GM12874 (cell line): ENCODE results near the gene SLC47A2.

ENCODE experiments used
- TF ChIP-seq, protein P1 (sequence below): IDR thresholded peaks from 2 replicates; pipeline ENCODE4 v1.5.1; 2011; ENCODE audit warnings: low read depth, mild to moderate bottlenecking, control low read depth, low read length, moderate library complexity; ENCODE audit not compliant: insufficient read depth

Gene SLC47A2

DNA sequence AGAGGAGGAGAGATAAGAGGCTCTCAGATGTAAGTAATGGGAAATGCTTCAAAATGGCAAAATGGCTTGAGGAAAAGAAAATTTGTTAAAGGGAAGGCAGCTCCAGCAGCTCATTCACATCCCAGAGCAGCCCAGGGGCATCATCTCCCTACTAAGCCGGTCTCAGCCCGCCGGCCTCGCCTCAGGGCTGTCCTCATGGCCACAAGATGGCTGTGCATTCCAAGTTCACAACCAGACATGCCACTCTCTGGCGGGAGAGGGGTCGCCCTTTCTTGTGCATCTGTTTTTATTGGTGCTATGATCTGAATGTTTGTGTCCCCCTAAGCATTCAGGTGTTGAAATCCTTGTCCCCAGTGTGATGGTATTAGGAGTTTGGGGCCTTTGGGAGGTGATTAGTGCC lies 13.5 kb upstream of the SLC47A2 start:
- TF ChIP-seq, protein P1, sequence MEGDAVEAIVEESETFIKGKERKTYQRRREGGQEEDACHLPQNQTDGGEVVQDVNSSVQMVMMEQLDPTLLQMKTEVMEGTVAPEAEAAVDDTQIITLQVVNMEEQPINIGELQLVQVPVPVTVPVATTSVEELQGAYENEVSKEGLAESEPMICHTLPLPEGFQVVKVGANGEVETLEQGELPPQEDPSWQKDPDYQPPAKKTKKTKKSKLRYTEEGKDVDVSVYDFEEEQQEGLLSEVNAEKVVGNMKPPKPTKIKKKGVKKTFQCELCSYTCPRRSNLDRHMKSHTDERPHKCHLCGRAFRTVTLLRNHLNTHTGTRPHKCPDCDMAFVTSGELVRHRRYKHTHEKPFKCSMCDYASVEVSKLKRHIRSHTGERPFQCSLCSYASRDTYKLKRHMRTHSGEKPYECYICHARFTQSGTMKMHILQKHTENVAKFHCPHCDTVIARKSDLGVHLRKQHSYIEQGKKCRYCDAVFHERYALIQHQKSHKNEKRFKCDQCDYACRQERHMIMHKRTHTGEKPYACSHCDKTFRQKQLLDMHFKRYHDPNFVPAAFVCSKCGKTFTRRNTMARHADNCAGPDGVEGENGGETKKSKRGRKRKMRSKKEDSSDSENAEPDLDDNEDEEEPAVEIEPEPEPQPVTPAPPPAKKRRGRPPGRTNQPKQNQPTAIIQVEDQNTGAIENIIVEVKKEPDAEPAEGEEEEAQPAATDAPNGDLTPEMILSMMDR: no peak

DNA sequence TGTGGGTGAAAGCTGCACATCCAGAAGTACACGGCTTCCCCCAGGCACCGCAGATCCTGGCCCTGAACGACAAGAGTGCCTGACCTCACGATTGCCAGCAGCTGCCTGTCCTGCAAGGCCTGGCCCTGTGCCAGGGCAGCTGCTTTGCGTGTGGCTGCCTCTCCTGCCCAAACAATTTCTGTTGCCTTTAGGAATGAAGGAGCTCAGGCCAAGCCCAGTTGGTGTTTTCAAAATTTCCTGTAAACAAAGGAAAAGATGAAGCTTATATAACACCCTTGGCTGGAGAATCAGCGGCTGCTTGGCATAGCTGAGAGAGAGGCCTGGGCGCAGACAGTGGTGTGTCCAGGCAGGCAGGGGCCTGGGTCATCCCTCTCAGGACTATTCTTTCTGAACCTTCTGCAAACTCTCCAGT lies 11.7 kb upstream of the SLC47A2 start:
- TF ChIP-seq, protein P1: no peak

DNA sequence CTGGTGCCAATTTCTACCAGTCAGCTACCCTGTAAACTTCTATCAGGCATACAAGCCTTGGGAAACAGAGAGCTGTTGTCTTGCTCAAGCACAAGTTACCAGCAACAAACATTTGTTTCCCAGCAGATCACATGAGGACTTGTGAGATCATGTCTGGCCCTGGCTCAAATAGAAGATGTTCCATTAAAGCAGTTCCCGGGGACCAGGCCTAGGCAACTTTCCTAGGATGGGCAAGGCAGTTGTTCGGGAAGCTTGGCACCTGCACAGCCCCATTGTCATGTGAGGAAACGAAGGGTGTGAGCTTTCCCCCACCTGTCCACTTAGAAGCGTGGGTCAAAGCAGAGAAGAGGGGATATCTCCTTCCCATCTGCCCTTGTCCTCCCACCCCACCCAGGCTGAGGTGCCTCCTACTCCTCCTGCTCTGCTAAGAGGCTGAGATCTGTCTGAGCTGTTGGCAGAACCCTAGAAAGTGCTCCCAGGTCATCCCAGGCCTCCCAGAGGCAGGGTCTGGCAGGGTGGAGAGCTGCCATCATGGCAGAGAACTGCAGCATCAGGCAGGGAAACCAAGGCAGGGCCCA lies 11.2 kb upstream of the SLC47A2 start:
- TF ChIP-seq, protein P1: no peak

DNA sequence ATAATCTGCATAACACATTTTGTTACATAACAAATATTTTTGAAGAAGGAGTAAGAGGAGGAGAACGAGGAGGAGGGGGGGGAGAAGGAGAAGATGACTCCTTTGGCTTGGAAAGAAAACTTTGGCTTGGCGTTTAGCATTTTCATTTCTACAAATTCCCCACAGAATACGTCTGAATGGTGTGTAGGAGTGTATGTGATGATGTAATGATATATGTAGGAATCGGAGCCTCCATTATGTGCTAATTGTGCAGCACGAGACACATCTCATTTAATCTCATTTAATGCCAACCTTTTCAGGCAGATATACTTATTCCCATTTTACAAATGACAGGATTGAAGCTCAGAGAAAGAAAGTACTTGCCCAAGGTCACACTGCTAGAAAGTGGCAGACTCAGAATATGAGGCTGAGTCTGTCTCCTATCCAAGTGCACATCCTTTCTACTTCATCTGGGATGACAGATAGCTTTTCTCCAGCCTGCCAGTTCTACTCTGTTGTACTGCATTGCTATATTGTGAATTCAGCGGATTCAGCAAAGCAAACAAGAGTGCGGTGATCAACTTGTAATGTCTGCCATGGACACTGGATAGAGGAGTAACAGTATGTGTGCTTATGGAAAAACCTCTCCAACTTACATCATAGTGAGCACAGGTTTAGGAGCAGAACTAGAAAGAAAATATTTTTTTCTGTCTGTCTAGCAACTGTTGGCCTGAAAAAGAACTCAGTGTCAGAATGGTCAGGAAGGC lies 10.4 kb upstream of the SLC47A2 start:
- TF ChIP-seq, protein P1: no peak

DNA sequence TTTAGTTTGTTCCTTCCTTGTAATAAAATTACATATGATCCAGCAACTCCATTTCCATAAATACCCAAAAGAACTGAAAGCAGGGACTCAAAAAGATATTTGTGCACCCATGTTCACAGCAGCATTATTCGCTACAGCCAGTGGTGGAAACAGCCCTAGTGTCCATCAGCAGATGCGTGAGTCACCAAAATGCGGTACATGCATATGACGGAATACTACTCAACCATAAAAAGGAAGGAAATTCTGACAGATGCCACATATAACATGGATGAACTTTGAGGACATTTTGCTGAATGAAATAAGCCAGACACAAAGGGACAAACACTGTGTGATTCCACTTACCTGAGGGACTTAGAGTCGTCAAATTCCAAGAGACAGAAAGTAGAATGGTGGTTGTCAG lies 9.1 kb upstream of the SLC47A2 start:
- TF ChIP-seq, protein P1: no peak

DNA sequence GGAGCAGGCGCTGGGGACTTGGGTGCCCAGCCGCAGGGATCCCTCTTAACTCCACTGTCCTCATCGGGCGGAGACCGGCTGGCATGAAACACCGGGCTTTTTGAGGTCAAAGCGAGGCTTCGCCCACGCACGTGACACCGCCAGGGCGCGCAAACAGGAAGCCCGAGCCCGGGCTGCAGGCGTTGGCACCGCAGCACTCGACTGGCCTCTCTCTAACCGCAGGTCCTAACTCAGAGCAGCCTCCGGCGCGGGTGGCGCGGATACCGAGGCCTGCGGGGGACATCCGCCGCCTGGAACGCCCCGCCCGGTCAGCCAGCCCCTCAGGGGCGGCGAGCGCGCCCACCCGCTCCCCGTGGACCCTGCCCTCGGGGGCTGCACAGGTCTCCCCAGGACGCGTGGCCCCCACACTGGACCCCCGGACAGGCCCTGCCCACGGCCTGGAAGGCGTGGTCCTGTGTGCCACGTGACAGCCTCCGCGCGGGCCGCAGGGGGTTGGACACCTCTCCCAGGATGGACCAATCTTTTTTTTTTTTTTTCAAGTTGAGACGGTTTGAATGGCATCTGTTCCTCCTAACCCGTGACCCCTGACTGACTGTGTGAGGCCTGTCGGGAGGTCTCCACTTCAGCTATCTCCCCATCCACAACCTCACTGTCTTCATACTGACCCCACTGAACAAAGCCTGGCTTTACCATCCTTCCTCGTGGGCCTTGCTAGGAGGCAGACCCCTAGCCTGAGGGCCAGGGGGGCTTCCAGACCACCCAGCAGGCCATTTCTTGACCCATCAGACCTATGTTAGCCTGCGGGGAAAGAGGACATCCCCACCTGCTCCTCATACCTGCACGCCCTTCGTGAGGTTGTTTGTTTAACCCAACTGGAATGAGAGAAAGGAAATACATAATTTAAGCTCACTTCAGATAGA lies 8.4 kb upstream of the SLC47A2 start:
- TF ChIP-seq, protein P1: no peak

DNA sequence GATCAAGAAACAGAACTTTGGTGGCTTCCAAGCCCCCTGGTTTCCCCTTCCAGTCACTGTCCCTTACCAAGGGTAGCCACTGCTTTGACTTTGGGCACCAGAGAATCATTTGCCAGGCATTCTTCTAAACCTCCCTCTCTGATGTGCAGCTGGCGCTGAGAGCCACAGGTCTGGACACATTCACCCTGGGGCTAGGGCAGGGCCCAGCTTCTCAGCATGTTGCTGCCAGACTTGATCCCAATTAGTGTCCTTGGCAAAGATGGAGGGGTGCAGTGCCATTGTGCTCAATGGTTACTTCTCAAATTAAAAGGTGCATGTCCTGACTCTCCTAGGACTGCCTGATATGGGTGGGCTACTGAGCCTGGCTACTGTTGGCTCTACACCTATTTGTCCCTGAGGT lies 7.6 kb upstream of the SLC47A2 start:
- TF ChIP-seq, protein P1: no peak
